ENCODE data around the gene GAL3ST2.

The GAL3ST2 gene

GRCh38 chr2:241772063-241772499 lies 4.5 kb upstream of the GAL3ST2 start:
- peak; percentile 39 for DNase-seq (ENCODE audit: low read depth)
- TF ChIP-seq, protein P1, sequence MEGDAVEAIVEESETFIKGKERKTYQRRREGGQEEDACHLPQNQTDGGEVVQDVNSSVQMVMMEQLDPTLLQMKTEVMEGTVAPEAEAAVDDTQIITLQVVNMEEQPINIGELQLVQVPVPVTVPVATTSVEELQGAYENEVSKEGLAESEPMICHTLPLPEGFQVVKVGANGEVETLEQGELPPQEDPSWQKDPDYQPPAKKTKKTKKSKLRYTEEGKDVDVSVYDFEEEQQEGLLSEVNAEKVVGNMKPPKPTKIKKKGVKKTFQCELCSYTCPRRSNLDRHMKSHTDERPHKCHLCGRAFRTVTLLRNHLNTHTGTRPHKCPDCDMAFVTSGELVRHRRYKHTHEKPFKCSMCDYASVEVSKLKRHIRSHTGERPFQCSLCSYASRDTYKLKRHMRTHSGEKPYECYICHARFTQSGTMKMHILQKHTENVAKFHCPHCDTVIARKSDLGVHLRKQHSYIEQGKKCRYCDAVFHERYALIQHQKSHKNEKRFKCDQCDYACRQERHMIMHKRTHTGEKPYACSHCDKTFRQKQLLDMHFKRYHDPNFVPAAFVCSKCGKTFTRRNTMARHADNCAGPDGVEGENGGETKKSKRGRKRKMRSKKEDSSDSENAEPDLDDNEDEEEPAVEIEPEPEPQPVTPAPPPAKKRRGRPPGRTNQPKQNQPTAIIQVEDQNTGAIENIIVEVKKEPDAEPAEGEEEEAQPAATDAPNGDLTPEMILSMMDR (IDR thresholded peaks at IDR 0.05; ENCODE audit: low read depth, low read length, missing control alignments), result no peak
- H3K4me3 ChIP-seq (ENCODE audit: low read depth, low read length), result peak overlapping the region; percentile 7; the same call in 1 of the 2 replicates

- H3K4me3 ChIP-seq (ENCODE audit: low read depth, low read length), result no peak overlapping the region
- TF ChIP-seq, protein P1 (IDR thresholded peaks at IDR 0.05; ENCODE audit: low read depth, low read length, missing control alignments), result no peak
- no peak for DNase-seq (ENCODE audit: low read depth)
Measured at GRCh38 chr2:241773511-241774418, 2.9 kb upstream of the GAL3ST2 start.

GRCh38 chr2:241774419-241775222 lies 2.0 kb upstream of the GAL3ST2 start:
- no peak for DNase-seq (ENCODE audit: low read depth)
- H3K4me3 ChIP-seq (ENCODE audit: low read depth, low read length), result no peak overlapping the region
- TF ChIP-seq, protein P1 (IDR thresholded peaks at IDR 0.05; ENCODE audit: low read depth, low read length, missing control alignments), result no peak

DNA sequence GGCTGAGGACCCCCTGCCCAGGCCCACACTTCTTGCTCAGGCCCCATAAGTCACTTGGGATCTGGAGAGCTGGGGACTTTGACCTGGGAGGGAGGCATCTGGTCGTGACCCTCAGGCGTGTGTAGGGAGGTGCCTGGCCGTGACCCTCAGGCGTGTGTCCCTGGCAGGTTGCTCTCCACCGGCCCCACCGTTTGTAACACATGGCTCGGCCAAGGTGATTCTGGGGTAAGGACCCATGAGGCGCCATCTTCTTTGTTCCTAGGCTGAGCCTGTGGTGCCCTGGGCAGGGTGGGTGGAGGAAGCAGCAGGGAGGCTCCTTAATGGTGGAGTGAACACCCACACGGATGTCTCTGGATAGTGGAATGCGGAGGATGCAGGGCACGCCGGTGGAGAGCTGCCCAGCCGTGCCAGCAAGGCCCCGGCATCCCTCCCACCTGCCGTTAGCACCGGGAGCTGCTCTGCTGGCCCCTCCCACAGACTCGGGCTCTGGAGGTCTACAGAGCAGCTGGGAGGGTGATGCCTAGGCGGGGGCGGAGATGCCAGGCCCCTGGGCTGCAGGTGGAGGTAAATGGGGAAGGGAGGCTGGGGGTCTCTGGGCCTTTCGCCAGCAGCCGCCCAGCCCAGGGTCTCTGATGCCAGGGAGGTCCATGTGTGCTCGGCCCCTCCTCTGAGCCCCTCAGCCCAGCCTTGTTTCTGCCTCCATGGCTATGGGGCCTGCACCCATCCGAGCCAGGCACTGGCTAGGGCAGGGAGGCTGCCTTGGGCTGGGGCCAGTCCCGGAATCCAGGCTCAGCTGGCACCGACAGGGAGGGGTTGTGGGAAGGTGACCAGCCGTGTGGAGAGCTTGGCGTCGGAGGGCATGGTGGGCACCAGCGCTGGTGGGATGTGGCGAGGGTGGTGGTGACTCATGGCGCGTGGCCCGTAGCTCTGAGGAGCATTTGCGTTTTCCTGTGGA lies 1.1 kb upstream of the GAL3ST2 start:
- no peak overlapping the region for H3K4me3 ChIP-seq (ENCODE audit: low read depth, low read length)
- no peak for DNase-seq (ENCODE audit: low read depth)
- TF ChIP-seq, protein P1 (IDR thresholded peaks at IDR 0.05; ENCODE audit: low read depth, low read length, missing control alignments), result no peak

- no peak for DNase-seq (ENCODE audit: low read depth)
- TF ChIP-seq, protein P1 (IDR thresholded peaks at IDR 0.05; ENCODE audit: low read depth, low read length, missing control alignments), result no peak
- no peak overlapping the region for H3K4me3 ChIP-seq (ENCODE audit: low read depth, low read length)
Measured at GRCh38 chr2:241777170-241777685, 606 bp downstream of the GAL3ST2 start.

Measured in GM12864 (cell line).